ENCODE measurements around the gene DPP3.

The DPP3 gene

GRCh38 chr11:66465373-66466224, 14.6 kb upstream of the DPP3 start:
- DNase-seq, result no peak

DNA sequence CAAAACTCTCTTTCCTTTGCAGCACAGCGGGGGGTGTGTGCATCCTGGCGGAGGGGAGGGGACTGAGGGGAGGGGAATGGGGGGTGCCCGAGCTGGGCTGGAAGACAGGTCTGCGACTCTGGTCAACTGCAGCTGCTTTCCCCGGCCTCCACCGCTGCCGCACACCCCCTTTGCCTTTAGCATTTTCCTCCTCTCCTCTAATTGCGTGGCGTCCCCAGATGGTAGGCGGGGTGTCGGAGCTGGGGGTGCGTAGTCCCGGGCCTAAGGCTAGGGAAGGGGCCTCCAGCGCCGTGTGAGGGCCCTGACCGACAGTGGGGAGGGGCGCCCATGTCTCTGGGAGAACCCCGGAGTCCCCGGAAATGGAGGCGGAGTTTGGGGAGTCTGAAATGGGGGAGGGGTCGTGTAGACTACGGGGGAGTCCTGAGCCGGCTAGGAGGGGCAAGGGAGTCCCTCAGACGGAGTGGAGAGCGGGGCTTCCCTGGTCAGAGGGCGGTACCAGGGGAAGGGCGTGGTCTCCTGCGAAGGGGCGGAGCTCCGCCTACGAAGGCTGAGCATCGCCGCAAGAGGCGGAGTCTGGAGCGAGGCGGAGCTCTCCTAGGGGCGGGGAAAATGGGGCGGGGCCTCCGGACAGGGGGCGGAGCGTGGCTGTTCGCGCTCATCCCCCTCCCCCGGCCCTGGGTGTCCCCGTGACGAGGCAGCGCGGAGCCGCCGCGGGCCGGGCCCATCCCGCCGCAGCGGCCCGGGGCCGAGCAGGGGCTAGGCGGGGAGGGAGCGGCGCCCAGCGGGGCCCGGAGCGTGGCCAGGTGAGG, 13.8 kb upstream of the DPP3 start, which contains the start of gene PELI3:
TSS of gene PELI3 (plus strand) at position 681 of the 809 bp plus-strand sequence. CDS start 1,224 bp downstream, outside the sequence.
- peak; percentile 89 to 95 for DNase-seq

DNA sequence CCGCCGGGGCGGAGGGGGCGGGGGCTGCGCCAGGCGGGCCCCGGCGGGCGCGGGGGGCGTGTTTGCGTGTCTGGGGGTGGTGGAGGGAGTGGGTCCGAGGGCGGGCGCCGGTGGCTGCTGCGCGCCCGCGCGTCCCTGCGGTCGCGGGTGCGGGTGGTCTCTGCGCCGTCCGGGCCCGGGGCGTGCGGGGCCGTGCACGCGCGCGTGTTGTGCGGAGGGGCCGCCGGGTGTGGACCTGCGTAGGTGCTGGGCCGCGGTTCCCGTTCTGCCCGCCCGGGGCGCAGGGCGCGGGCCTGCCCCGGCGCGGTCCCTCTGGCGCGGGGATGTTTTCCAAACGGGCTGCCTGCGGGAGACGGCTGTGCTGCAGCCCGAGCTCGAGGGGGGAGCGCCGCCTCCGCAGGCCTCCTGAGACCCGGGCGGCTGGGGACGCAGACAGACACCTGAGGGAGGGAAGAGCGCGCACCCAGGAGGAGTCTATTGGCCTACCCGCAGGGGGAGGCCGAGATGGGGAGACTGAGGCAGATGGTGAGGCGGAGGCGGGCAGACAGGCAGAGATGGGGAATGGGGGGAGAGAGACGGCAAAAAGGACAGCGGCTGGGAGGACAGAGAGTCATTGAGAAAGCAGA, 13.1 kb upstream of the DPP3 start:
- no peak for DNase-seq

- DNase-seq, result no peak
Measured at GRCh38 chr11:66467756-66468155, 12.5 kb upstream of the DPP3 start.

- DNase-seq, result no peak
Measured at GRCh38 chr11:66468691-66469090, 11.5 kb upstream of the DPP3 start.

- no peak for DNase-seq
Measured at GRCh38 chr11:66469441-66469840, 10.8 kb upstream of the DPP3 start.

DNA sequence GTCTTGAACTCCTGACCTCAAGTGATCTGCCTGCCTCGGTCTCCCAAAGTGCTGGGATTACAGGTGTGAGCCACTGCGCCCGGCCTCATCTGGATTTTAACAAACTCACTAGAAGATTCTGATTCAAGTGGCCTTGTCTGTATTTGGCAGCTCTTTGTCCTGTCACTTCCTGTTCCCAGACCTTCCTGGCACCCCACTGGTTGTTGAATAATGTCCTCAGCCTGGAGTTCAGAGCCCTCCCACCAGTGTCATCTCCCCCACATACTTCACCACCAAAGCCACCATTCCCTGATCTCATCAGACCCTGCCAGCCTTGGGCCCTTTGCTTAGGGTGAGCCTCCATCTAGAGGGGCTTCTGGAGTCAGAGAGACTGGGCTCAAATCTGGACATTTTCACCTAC, 10.2 kb upstream of the DPP3 start:
- no peak for DNase-seq

DNA sequence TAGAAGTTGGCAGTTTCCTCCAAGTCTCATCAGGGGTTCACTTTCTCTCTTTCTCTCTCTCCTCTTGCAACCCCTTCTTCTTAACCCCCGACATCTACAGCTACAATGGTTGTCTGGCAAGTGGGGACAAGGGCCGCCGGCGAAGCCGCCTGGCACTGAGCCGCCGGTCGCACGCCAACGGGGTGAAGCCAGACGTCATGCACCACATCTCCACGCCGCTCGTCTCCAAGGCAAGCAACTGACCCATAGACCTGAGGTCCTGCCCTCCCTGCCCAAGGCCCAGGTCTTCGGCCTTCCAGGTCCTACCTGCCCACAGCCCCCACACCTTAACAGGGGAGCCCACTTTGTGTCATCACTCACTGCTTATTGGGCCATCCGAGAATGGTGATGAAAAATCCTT, 9.1 kb upstream of the DPP3 start:
- no peak for DNase-seq

- DNase-seq, result no peak
Measured at GRCh38 chr11:66472054-66472453, 8.2 kb upstream of the DPP3 start.

GRCh38 chr11:66473167-66473566, 7.1 kb upstream of the DPP3 start:
- DNase-seq, result no peak

DNA sequence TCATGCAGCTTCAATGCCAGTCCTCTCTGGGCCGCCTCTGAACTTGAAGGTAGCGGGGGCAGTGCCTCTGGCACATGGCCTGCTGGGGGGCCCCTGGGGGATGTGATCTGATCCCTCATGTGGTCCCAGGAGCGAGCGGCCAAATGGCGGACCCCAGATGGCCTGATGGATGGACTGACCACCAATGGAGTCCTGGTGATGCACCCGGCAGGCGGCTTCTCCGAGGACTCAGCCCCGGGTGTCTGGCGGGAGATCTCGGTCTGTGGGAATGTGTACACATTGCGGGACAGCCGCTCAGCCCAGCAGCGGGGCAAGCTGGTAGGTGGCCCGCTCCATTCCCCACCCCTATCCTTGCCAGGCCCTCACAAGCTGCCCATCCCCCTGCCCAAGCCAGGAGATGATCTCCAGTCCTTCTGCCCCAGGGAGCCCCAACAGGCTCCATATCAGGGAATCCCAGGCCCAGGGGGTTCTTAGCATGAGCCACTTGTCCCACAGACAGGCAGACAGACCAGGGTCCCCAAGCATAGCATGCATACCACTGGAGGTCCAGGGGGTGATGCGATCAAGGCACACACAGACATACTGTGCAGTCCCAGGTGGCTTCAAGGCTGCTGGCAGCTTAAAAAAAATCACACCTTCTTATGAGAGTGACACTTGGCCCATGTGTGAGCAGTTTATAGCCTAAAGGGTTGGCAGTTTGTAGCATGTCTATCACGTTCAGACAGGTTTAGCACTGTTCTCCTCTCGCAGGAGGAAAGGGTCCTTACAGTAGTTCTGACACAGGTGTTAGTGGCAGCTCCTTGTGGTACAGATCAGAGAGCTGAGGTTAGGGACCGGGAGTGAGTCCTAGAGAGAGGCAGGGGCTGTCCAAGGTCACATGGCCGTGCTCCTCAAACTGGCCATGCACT, 6.4 kb upstream of the DPP3 start:
- DNase-seq, result no peak

- DNase-seq, result no peak
Measured at GRCh38 chr11:66475349-66476172, 4.7 kb upstream of the DPP3 start.

DNA sequence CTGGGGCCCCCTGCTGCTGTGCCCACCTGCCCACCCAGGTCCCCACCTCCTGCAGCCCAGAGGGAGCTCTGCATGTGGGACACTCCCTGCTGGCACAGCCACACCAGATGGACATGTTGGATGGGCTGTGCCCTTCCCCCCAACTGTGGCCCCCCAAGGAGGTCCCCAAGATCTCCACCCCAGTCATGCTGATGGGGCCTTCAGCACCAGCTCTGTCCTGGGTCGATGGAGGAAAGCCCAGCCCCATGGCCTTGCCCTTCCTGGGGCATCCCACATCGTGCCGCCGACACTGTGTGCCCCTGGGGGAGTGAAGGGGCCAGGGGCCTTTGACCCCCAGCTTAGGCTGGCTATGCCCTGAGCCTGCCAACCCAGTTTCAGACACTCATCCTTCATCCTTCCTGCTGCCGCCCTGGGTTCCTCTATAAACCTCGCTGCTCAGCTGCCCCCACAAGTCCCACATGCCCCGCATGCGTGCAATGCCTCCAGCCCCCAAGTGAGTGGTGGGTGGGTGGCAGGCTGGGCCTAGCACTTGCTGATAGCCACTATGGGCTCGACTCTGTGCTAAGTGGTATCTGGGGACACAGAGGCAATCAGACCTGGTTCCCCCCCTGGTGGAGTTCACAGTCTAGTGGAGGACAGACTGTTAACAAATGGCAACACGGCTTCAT, 3.9 kb upstream of the DPP3 start:
- no peak for DNase-seq

DNA sequence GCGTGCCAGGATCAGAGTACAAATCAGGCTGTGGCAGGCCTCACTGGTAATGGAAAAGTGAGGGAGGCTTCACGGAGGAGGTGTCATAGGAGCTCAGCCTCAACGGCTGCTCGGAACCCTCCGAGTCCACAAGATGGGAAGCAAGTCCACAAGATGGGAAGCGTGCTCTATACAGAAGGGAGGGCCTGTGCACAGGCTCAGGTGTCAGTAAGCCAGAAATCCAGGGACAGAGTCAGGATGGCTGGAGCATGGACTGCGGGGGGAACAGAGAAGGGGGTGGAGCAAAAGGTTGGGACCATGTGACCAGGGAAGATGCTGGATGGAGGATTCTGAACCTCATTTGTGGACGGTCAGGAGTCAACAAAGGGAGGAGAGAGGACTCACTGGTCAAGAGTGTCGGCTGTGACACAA, 3.4 kb upstream of the DPP3 start:
- DNase-seq, result no peak

DNA sequence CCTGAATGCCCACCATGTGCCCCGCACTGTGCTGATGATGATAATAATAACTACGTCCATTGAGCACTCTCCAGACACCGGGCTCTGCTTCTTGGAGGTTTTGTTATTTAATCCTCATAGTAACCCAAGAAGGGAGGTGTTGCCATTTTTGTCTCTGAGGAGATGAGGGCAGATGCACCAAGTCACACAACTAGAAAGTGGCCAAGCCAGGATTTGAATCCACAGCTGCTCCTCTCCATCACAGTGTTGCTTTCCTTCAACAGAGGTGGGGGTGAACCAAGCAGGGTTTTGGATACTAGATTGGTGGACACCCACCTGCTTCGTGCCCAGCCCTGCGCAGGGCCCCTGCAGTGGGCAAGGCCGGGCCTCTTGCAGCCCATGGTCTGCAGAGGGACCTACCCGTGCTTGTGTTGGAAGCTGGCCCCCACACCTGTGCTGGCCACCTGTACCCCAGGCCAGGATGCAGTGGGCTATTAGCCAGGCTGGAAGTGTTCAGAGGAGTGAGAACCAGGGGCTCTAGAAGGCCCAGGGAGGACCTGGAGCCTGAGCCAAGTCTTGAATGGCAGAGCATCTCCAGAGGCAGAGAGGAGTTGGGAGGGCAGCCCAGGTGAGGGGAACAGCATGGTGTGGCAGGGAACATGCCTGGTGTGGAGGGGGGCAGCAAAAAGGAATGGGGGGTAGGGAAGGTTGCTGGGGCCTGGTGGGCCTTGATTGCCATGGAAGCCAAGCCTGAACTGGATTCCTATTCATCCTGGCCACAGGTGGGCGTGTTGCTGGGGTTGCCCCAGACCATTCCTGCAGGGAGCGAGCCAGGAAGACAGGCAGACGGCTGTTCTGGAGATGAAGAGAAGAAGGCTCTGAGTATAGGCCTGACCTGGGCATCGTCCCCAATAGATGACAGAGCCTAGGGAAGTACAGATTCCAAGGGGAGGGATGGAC, 2.7 kb upstream of the DPP3 start:
- DNase-seq, result no peak

DNA sequence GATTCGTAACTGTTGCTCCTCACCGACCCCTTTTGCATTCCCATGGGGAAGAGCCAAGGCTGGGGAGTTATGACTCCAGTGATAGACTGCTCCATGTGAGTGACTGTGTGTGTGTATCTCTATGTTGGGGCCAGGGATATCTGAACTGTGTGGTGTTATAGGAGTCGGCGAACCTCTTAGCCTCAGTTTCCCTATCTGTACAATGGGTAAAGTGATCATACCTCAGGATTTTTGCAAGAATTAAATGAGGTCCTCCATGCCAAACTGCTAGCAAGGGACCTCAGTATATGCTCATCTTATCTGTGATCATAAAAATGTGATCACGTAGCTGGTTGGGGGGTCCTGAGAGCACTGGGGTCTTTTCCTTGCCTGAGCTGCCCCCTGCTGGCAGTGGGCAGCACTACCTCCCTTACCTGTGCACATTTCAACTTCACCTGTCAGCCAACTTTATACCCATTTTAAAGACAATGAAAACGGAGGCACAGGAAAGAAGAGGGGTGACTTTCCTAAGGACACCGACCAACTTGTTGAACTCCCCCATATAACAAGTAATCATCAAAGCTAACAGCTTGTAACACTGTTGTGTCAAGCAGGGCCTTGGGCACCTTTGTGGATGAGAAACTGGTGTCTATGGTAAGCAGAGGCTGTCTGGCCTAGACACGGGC, 1.4 kb upstream of the DPP3 start:
- DNase-seq, result peak; percentile 17 to 29

- DNase-seq, result no peak
Measured at GRCh38 chr11:66479394-66480116, 679 bp upstream of the DPP3 start.

- no peak for DNase-seq
Measured at GRCh38 chr11:66484806-66485380, 4.7 kb downstream of the DPP3 start.

All from activated CD4-positive, alpha-beta T cell treated with anti-CD3 and anti-CD28 coated beads for 4 hours (primary cell).